GM18499 (cell line): ENCODE measurements around the gene CHI3L2.

ENCODE experiments used
- ATAC-seq: cut with Tn5 transposase; IDR thresholded peaks from one replicate; pipeline ENCODE4 v1.9.1; 2021; ENCODE audit warnings: moderate number of reproducible peaks; ENCODE audit not compliant: insufficient read depth, unreplicated experiment

The CHI3L2 gene, protein sequence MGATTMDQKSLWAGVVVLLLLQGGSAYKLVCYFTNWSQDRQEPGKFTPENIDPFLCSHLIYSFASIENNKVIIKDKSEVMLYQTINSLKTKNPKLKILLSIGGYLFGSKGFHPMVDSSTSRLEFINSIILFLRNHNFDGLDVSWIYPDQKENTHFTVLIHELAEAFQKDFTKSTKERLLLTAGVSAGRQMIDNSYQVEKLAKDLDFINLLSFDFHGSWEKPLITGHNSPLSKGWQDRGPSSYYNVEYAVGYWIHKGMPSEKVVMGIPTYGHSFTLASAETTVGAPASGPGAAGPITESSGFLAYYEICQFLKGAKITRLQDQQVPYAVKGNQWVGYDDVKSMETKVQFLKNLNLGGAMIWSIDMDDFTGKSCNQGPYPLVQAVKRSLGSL

DNA sequence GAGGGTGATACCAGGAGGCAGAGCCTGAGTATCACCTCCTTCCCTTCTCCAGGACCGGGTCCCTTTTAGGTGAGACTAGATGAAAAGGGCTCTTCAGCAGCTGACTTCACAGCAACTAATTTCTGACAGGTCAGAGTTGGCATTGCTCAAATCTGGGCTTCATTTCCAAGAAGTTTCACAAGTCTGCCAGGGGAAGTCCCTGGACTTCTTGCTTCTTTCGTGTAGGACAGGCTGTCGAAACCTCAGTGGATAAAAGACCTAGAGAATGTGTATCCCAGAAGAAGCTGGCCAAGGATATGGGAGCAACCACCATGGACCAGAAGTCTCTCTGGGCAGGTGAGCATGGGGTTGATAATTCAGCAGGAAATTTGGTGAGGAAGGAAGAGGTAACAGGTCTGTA, at the start of gene CHI3L2:
Gene CHI3L2, plus strand, starts transcription at position 280 of the 400 bp plus-strand sequence. Its CDS starts 17 bp downstream, at position 297.
- no peak for ATAC-seq

DNA sequence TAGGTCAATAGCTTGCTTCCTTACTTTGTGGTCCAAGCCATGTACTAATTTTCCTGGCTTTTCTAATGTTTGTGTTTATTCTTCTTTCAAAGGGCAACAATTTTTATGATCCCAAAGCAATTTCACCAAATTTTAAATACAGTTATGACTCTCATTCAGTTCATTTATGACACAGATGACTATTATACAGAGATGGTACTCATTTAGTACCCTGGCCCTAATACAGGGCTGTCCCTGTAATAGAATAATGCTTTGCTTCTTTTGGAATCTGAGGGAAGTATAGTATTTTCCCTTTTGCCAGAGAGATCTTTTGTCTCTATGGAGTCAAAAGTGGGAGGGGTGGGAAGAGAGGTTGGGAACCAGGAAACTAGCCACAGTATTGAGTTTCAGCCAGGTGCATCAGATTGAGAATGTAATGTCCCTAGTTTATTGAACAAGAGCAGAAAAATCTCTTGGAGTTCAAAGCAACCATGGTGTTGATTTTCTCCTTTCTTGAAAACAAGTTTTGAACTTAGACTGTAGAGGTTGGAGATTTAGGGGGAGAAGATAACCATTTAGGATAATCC, 47.5 kb upstream of the CHI3L2 start:
- ATAC-seq = no peak

DNA sequence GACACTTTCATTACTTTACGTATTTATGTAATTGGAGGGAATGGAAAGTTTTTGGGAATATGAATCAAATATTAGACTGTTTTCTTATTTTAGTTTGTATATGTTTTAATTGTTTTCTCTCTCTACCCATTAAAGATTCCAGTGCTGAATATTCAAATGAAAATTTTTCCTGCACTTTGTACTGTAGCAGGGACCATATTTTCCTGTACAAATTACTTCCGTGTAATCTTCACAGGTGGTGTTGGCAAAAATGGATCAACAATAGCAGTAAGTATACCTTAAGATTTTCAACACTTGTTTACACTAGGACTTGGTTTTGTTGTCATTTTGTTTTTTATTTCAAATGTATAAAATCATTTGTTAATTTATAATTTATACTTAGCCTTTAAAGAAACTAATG, 45.5 kb upstream of the CHI3L2 start:
- no peak for ATAC-seq

DNA sequence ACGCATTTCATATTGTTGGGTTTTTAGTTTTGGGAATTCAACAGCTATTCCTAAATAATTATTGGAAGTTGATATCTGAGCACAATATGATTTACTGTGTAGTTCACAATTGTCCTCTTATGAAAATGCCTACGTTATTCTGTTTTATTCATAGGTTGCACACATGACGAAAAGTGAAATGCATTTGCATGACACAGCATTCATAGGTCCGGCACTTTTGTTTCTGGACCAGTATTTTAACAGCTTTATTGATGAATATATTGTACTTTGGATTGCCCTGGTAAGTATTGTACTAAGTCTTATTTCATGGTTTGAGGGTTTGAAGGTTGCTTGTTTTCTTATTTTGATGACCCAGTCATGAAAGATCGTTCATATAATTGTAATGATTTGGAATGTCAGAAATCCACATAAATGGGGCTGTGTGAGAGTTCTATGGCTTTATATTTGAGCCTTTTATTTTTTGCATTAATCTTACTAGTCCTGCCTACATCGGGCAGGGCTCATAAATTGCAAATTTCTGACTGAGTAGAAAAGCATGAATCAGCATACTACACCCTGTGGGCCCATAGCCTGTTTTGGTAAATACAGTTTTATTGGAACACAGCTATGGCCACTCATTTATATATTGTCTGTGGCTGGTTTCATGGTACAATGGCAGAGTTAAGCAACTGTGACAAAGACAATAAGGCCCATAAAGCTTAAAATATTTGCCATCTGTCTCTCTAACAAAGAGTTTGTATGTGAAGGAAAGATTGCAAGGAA, 44.0 kb upstream of the CHI3L2 start:
- ATAC-seq = no peak

DNA sequence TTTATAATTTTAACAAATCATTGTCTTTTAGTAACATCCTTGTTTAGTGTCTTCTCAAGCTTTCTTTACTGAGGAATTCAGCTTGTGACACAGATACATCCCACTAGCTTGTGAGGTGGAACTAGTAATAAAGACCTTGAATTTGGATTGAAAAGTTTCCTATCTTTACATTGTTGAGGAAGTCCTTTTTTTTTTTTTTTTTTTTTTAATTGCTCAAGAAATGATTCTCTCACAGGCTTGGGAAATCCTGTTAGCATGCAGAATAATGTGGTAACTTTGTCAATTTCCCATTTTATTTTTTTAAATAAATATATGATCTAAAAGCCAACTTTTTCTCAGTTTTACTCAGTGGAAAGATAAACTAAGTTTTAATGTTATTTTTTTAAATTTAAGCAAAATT, 42.9 kb upstream of the CHI3L2 start:
- ATAC-seq = no peak

DNA sequence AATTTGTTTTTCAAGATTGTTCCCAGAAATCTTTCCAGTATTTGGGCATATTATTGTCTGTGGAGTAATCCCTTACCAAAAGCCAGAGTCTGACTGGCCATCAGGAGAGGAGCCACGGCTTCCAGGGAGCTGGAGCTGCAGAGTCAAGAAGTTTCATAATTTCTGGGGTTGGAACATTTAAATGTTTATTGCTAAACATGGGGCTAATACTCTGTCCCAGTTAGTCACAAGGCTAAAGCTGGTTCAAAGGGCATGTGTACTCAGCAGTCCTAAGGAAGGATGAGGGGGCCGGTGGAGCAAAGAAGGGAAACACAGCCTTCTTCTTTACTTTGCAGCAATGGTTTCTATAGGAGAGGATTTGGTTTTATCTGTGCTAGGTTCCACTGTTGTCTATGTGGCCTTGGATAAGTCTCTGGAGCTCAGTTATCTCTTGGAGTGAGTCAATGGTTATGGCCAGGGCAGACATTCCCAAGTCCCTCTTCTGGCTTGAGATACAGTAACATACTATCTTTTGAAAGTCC, 36.5 kb upstream of the CHI3L2 start:
- ATAC-seq = no peak

DNA sequence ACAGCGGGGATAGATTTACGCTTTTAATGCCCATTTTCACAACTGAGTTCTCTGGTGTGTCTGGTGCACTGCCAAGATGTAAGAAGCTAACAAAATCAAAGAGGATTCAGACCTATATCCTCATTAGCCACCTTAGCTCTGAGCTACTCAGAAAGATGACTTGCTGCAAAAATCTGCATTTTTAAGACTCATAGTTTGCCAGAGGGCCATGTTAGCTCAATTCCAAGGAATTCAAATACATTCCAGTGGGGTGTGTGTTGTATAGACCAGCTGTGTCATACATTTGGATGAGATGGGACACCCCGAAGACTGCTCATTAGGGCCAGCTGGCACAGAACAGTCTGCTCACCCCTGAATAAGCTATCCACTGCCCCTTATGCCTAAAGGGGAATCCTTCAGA, 36.0 kb upstream of the CHI3L2 start:
- ATAC-seq = no peak

DNA sequence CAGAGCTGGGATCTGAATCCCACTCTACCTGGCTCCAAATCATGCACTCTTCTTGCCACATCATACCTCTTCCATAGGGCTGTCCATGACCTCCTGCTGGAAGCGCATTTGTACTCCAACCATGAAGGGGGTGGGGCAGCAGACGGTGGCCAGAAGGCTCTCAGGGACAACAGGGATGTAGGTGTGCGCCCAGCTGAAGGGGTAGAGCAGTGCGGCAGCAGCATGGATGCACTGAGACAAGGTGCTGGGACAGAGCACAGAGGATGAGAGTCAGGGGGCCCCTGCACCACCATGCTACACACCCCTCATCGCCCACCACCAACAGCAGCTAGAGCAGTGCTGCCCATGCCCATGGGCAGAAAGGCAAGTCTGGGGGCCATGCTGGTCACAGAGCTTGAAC, 35.4 kb upstream of the CHI3L2 start:
- no peak for ATAC-seq

DNA sequence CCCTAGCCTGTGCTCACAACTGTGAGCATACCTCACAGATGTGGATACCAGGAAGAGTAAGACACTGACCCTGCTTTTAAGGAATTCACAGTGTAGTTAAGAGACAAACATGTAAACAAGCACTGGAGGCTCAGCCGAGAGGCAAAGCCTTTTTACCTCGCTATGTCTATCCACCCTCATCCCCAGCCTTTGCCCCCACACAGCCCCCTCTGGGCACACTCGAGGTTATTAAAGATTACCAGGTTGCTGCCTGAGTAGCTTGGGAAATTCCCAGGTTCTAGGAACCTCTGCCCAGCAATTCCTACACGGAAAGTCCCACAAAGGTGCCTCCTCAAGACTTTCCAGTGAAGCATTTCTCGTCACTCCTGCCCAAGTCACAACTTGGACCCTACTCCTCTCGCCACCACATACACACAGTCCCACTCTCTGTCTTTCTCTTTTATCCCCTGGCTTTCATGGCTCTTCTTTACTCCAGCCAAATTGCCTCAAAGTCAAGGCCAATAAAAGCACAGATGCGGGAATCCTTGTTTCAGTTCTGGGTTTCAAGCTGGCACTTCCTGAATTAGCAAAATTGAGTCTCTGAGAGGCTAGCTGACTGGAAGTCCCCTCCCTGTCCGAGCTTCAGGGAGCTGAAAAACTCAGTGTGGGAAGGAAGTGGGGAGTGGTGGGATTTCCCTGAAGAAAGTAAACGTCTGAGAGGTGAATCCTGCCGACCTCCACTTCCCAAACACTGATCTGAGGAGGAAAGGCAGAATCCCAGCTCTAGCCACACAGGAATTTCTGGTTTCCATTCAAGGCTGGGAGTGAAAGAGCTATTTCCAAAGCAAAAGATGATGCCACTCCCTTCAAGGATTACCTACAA, 34.6 kb upstream of the CHI3L2 start:
- no peak for ATAC-seq

DNA sequence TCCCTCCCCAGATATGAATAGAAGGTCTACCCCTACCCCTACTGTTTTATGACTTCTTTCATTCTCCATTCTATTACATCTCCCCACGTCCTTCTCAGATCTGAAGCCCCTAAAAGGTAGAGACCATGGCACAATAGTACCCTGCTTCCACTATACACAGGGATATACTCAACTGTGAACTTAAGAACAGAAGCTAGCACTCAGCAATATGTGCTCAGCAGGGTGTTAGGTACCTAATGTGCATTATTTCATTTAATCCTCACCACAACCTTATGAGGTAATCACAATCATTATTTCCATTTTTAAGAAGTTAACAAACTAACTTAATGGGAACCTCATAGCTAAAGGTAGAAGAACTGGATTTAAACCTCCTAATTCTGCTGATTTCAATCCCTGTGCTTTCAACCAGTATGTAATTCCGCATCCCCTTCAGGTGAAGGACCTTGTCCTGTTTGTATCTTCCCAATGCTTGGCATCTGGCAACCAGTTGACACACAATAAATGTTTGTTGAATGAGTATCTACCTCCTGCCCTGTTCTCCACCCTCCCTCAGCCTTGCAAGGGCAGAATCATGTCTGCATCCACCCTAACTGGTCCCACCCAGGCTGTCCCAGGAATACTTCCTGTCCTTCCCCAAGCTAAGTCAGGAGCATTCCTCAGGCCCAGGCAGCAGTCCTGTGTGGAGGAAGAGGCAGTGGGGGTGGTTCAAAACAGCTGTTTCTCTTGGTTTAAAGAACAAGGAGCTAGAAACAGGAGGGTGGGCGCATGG, 33.6 kb upstream of the CHI3L2 start:
- ATAC-seq = no peak

DNA sequence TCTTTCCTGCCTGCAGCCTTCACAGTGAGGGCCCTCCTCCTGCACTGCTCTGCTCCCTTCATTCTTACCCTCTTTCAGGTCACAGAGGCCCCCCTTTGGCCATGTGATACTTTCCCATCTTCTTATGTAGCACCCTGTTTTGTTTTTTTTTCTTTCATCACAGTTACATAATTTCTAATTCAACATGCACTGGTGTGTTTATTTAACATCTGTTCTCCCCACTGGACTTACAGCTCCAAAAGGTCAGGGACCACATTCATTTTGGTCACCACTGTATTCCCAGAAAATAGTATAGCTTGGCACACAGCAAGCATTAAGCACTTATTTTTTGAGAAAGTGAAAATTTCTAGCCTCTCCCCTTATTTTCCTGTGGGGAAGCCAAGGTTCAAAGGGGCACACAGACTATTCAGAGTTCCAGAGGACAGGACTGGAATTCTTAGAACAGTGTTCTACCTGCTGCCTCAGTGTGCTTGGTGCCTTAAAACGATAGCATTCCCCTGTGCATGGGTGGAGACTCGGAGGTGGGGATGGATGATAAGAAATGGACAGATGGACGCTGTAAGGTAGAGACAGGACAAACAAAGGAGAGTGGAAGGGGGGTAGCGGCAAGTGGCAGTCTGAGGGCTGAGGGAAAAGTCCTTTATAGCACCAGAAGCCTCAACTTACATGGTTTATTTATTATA, 32.4 kb upstream of the CHI3L2 start:
- ATAC-seq = no peak

DNA sequence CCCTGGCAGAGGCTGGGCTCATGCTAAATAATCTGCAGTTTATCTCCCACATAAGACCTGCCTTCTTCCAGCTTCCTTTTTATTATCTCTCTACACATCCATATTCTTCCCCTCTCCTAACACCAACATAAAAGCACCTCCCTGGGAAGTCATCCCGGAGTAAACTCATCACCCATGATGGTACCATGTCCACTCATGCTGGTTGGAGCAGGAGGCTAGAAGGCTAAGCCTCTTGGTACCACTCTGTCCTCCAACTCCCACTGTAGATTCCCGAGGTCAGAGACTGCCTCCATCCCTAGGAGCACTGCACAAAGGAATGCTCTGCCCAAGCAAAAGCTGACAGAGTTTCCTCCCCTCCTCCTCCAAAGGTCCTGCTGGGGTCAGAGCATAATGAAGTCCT, 31.3 kb upstream of the CHI3L2 start:
- no peak for ATAC-seq

DNA sequence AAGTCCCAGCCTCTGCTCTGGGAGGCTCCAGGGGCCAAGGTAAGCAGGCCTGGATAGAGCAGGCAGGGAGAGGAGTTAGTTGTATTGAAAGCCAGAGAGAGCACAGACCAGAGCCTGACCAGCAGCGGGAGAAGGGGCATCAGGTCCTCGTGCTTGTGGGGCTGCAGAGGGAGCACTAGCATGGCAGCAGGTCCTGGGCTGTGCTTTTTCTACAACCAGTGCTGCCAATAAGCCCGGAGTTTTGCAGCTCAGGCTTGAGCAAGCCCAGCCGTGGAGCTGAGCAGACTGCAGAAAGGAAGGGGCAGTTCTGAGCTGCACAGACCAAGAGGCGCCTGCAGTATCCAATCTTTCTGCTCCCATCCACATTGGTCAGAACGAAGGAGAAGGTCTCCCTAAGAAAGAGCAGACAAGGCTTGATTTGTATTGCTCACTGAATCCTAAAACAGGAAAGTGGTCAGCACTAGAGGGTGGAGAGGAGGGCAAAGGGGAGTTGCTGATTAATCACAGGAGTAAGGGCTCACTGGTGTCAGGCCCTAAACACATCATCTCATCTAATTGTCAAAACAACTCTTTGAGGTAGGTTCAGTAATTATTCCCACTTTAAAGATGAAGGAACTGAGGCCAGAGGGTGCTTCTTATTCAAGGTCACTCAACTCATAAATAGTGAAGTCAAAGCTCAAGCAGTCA, 29.8 kb upstream of the CHI3L2 start:
- no peak for ATAC-seq

DNA sequence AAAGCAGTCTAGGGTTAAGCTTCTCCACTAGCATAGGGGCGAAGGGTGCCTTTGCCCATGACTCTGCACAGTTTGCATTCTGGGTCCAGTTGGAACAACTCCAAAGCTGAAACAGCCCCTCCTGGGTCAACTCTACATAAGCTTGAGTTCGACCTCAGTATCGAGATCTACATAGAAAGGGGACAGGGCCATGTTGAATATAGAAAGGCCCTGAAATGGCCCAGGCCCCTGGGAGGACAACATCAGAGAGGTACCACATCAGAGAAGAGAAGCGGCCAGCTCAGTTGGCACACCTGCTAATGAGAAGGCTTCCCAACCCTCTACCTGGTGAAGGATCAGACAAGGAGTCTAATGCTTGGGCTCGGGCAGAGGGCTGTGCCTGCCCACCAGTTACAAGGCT, 28.7 kb upstream of the CHI3L2 start:
- no peak for ATAC-seq

DNA sequence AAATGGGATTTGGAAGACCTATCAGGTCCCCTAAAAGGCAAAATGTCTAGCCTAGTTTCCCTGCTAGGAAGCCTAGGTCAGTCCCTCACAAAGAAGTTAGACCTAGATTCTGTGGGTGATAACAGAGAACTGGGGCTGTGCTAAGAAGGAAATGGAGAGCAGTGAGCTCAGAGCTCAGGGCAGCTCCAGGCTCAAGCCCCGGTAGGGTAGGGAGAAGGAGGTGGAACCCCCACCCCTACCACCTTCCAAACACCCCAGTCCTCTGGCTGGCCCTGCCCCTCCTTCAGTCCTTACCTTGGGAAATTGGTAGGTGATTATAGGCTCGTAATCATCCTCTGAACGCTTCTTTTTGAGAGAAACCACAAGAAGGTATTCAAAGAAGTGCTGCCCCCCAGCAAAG, 28.2 kb upstream of the CHI3L2 start:
- ATAC-seq = no peak

DNA sequence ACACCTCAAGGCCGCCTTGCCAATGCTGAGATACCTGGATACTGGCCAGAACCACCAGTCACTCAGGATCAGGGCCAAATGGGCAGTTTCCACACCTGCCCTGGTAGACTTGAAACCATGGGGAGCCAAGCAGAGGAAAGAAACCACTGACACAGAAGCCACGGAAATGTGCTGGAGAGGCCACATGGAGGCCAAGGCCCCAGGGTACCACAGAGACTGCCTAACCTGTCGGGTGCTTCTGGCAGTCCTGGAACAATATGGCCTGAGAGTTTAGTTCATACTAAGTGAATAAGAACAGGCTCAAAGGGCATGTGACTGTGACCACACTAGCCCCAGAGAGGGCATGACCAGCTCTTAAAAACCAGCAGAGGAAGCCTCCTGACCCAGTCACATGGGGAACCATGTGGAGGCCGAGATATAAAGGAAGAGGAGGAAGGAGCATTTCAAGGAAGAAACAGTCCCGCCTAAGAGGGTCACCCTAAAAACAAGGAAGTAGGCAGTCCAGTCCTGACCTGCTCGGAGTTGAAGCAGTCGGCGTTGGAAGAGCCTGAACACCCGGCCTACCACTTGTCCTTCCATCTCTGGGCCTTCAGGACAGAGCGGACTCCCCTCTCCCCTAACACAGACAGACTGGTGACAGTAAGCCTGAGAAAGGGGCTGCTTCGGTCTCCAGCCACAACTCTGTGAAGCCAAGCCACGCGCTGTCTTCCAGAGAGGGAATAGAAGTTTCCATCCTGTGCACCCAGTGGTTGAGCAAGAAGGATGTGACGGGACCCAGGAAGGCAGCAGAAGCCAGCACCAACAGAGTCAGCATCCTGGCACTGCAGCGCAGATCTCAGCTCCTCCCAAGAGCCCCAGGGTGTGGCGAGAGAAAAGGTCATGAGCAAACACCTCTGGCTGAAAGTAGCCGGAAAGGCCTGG, 27.4 kb upstream of the CHI3L2 start, which contains the start of gene DENND2D:
Gene DENND2D, minus strand, starts transcription at position 766 of the 921 bp plus-strand sequence. Its CDS starts 187 bp downstream, at position 579.
- no peak for ATAC-seq

DNA sequence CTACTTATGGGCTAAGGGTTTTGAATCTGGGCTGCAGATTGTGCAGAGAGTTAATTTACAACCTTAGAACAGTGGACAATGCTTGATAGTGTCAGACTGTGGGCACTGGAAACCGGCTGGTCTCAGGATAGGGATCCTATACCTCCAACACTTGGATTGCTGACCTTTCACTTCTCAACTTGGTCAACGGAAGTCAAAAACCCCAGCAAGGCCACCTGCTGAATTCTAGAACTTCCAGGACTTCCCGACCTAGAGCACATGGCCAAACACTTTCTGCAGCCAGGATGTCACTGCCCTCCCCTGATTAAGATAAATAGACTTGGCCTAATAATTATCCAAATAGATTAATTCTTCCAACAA, 26.7 kb upstream of the CHI3L2 start:
- no peak for ATAC-seq
